Right ventricle myocardium superior (tissue), 1 donor: ENCODE results near the gene MGAM2. TPM values are rescaled to one million over a fixed set of nuclear protein-coding genes. Genes with fewer than 3 reads are reported as not detected.

Experiments
- ATAC-seq: fragments of 200-7000 bp; cut with Tn5 transposase; one replicate; pipeline ENCODE4 v1.9.1; 2020; ENCODE audit warnings: mild to moderate bottlenecking; ENCODE audit not compliant: poor library complexity
- DNase-seq: peaks from one replicate; pipeline ENCODE4 v3.0.0-alpha.2; 2020
- intact Hi-C: fragments of 100-400 bp; cut with DNase I; formaldehyde crosslinking; loops from one replicate; pipeline ENCODE4 v1.11.2; 2022
- total RNA-seq: library from RNA; stranded (reverse); fragmentation: NEBNext Ultra II Directional; extraction: Animal tissue kit (Norgen Biotek cat#: 25700); gene quantifications from one replicate; pipeline ENCODE4 v1.2.1, GENCODE V29; 2021
- donor health status: DM: no; HTN: yes; CAD: no; lungs with severe emphysema.

MGAM2 gene
- total RNA-seq, 1 donor from 2014 or later, result 0.11 TPM

GRCh38 chr7:142240546-142240945 lies 129.0 kb downstream of the MGAM2 start:
- intact Hi-C loops, result no loop called here
- DNase-seq (no peak), ATAC-seq (no peak)

DNA sequence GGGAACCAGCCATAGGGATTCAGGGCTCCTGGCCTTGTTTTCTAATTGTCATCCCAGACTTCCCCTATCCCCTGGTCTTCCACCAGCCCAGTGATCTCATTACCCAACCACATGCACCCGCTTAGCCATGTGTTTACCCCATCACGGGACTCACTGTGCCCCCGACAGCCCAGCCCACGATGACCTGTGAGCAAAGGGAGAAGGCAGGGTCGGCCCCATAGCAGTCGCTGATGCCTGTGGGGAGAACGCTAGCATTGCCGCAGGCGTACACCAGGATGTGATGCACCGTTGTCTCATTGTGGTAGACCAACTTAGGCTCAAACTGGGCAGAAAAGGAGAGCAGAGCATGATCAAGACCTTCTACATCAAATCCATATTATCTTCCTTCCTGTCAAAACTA lies 132.3 kb downstream of the MGAM2 start:
- DNase-seq (no peak), ATAC-seq (no peak)
- intact Hi-C loops, result no loop called here

DNA sequence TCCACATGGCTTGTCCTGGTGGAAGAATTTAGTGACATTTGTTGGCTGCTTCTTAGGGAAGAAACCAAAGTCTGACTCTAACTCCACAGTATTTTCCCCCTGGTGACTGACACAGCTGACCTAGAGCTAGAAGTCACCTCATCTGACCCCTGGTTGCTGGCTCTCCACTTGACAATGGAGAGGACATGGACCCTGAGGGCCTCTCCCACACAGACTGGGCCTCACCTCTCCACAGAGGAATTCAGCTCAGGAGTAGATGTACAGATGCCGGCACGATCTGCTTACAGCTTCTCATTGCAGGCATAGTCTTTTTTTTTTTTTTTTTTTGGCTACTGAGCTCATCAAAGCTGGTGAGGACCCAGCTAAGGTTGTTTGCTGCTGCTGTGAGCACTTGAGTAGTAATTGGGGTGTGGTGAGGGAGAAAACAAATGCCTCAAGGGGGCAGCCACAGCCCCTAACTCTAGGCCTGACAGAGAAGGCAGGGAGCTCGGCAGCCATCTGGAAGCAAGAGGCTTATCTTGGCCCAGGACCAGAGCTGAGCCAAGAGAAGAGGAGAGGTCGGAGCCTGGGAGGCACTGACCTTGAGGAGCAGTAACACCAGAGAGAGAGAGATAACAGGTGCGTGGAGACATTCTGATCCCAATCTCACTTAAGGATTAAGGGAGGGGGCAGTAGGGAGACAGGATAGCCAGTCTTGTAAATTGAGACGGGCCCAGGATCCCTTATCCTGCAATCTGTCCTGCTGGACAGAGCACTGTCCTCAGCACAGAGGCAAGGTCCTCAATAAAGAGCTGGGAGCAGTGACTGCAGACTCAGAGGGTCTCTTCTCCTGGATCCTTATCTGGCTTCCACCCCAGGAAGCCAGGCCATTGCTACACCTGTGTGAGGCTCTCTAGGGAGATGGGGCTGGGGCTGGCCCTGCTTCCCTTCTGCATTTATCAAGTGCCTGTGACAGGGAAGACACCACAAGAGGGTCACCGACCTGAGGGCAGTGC lies 136.9 kb downstream of the MGAM2 start:
- no peak for DNase-seq
- ATAC-seq, result no peak
- intact Hi-C loops, result no loop called here

DNA sequence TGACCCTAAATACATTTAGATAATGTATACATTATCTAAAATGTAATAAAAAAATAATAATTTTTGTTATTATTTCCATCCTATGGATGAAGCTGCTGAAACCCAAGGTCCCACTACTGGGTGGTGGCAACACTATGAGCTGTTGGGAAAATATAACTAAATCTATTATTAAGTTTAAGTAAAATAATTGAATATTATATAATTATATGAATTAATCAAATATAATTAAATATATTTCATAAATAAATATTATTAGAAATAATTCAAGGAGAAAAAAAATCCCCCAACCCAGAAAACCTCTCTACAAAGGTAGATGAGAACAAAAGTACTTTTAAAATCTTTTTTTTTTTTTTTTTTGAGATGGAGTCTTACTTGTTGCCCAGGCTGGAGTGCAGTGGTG lies 138.4 kb downstream of the MGAM2 start:
- intact Hi-C loops, result no loop called here
- ATAC-seq (no peak), DNase-seq (no peak)

DNA sequence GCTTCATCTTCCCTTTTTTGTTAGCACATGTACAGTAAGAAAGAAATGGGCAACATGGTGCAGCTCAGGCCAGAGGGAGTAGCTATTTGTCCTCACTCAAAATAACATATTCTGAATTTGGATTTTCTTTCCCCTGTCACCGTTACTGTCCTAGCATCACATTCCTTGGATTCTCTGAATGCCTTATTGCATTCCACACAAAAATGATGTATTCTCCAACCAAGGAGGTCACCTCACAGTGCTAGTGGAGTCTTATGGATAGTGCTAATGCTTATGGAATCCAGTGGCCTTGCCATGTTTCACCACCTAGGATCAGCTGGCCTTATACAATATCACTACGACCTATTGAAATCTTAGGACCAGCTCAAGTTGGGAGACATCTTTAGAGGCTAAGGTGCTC lies 139.2 kb downstream of the MGAM2 start:
- DNase-seq (no peak), ATAC-seq (no peak)
- intact Hi-C loops, result no loop called here

DNA sequence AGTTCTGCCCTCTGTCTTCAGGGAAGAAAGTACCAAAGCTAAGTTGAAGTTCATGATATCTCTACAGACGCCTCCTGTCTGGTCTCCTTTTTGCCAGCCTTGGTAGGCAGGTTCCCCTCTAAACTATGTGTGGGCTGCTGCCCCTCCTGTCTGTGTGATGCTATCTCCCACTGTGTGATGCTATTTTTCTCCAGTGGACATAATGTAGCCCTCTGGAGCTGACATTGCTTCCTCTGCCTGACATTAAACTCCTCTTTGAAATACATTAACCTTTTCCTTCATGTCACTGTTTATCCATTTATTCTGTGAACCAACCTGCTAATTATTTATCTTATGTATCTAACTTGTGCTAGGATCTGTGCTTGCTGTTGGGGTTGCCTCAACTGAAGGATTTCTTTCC lies 146.4 kb downstream of the MGAM2 start, which contains the start of gene PRSS58:
PRSS58 (minus strand) TSS at position 101 of the 400 bp plus-strand sequence. CDS start 351 bp downstream, outside the sequence.
- no peak for DNase-seq
- ATAC-seq, result no peak
- intact Hi-C loops, result no loop called here

- intact Hi-C loops, result no loop called here
- DNase-seq (no peak), ATAC-seq (no peak)
These were observed 152.3 kb downstream of the MGAM2 start for GRCh38 chr7:142263598-142264380.

Other genes with a start within 250 kb of the MGAM2 start
- gene OR9A4, start 195.3 kb upstream of the MGAM2 start, total RNA-seq, result not detected
- 0.08 TPM for gene CLEC5A, start 164.7 kb upstream of the MGAM2 start, total RNA-seq
- not detected for gene TAS2R38, start 137.9 kb upstream of the MGAM2 start, total RNA-seq
- gene MGAM, start 115.8 kb upstream of the MGAM2 start, total RNA-seq, result 0.65 TPM
- not detected for gene PRSS58, start 146.3 kb downstream of the MGAM2 start, total RNA-seq